Left ventricle myocardium inferior (tissue), 1 donor: ENCODE measurements around the gene DTNB. TPM values are rescaled to one million over a fixed set of nuclear protein-coding genes. Genes with fewer than 3 reads are reported as not detected.
A peak's percentile ranks its signal among the peaks of the same experiment; 100 is the strongest.

Source experiments
- DNase-seq: peaks from one replicate; pipeline ENCODE4 v3.0.0-alpha.2; 2020
- H3K27ac ChIP-seq: fragments of 200-600 bp; replicated peaks from 2 replicates; pipeline ENCODE4 v1.8.0; 2021
- H3K27me3 ChIP-seq: fragments of 200-600 bp; 2 replicates; pipeline ENCODE4 v1.8.0; 2021; ENCODE audit warnings: low read depth
- H3K36me3 ChIP-seq: fragments of 200-600 bp; 2 replicates; pipeline ENCODE4 v1.8.0; 2021
- H3K4me1 ChIP-seq: fragments of 200-600 bp; 2 replicates; pipeline ENCODE4 v1.8.0; 2021
- H3K4me3 ChIP-seq: fragments of 200-600 bp; 2 replicates; pipeline ENCODE4 v1.8.0; 2021; ENCODE audit warnings: mild to moderate bottlenecking, moderate library complexity
- H3K9me3 ChIP-seq: fragments of 200-600 bp; replicated peaks from 2 replicates; pipeline ENCODE4 v1.8.0; 2021
- CTCF ChIP-seq: fragments of 200-600 bp; IDR thresholded peaks from 2 replicates; pipeline ENCODE4 v1.8.0; 2021; ENCODE audit warnings: antibody characterized with exemption, mild to moderate bottlenecking, borderline replicate concordance
- intact Hi-C: fragments of 100-400 bp; cut with micrococcal nuclease; formaldehyde crosslinking; loops from one replicate; pipeline ENCODE4 v1.11.0; 2022
- total RNA-seq: library from RNA; stranded (reverse); fragmentation: NEBNext Ultra II Directional; extraction: Animal tissue kit (Norgen Biotek cat#: 25700); gene quantifications from one replicate; pipeline ENCODE4 v1.2.1, GENCODE V29; 2021
- donor health status: DM: no; HTN: yes; CAD: no; lungs with severe emphysema.

Gene DTNB
- total RNA-seq, 1 donor from 2014 or later = 4.5 TPM

GRCh38 chr2:25362434-25363145 lies 310.8 kb downstream of the DTNB start:
- intact Hi-C loops = no loop called here
- no peak for TF ChIP-seq CTCF
- Histone ChIP-seq H3K9me3 (no peaks in the 10 kb centered on the region), H3K4me1 (peaks cover 13% of the 10 kb centered on the region), H3K4me3 (peak overlapping the region; percentile 57), H3K36me3 (no peaks in the 10 kb centered on the region), H3K27me3 (peaks cover 4% of the 10 kb centered on the region), H3K27ac (peak overlapping the region; percentile 76)
- no peak for DNase-seq

DNA sequence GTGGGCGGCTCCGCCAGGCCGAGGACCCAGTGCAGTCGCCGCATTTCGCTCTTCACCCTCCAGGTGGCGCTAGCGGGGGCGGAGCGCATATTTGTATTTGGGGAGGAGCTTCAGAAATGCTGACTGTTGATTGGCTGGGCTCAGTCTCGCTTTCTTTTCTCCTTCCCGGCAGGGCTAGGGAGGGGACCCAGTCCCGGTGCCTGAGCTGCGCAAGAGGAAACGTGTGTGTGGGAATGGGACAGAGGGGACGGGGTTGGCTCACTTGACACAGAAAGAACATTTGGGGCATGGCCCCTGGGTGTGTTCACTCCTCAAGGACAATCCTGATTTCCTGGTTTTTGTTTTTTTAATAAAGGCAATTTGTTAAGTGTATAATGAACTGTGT lies 311.3 kb downstream of the DTNB start:
- Histone ChIP-seq H3K27me3 (peaks cover 4% of the 10 kb centered on the region), H3K4me1 (peaks cover 13% of the 10 kb centered on the region), H3K36me3 (no peaks in the 10 kb centered on the region), H3K9me3 (no peaks in the 10 kb centered on the region), H3K27ac (peak overlapping the region; percentile 76), H3K4me3 (peak overlapping the region; percentile 57)
- intact Hi-C loops = no loop called here
- TF ChIP-seq CTCF = peak; percentile 99
- peak; percentile 89 for DNase-seq

DNA sequence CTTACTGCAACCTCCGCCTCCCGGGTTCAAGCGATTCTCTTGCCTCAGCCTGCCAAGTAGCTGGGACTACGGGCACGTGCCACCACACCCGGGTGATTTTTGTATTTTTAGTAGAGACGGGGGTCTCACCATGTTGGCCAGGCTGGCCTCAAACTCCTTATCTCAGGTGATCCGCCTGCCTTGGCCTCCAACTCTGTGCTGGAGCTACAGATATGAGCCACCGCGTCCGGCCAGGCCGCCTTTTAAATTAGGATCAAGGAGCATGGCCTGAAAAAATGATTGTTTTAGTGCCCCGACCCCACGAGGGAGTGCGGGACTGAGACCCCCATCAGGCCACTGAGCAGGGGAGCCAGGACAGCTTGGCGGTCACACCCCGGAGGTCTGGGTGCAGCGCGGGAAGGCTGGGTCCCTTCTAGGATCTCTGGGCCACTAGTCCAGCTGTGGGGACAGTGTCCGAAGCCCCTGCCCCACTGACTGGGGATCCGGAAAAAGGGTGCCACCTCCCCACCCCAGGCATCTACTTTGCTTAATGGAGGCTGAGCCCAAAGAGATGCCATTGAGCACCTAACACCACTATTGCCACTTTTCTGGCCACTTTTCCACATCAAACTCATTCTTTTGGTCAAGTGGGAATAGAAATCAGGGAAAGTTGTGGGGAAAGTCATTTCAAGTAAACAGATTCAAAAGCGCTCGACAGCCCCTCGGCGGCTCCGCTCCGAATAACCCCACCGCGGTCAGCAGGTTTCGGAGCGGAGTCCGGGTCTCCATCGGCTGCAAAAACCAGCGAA lies 311.9 kb downstream of the DTNB start:
- Histone ChIP-seq H3K27me3 (peaks cover 4% of the 10 kb centered on the region), H3K9me3 (no peaks in the 10 kb centered on the region), H3K36me3 (no peaks in the 10 kb centered on the region), H3K4me3 (peak overlapping the region; percentile 57), H3K27ac (peak overlapping the region; percentile 76), H3K4me1 (peaks cover 13% of the 10 kb centered on the region)
- intact Hi-C loops = no loop called here
- no peak for DNase-seq
- no peak for TF ChIP-seq CTCF

DNA sequence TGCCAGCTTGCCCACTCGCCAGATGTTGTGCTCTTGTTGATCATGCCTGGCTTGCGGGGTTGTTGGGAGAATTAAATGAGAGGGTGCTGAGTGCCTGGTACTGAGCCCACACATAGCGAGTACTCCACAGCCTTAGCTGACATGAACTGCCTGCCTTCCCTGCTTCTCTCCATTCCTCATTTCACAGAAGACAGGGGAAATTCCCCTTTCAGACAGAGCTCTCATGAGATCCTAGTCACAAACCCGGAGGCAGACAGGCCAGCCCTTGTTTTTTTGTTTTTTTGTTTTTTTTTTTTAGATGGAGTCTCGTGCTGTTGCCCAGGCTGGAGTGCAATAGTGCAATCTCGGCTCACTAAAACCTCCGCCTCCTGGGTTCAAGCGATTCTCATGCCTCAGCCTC lies 314.5 kb downstream of the DTNB start:
- no peak overlapping the region for H3K27ac ChIP-seq
- no peak for DNase-seq
- no peaks in the 10 kb centered on the region for H3K36me3 ChIP-seq
- no peak overlapping the region for H3K4me3 ChIP-seq
- H3K9me3 ChIP-seq = no peaks in the 10 kb centered on the region
- intact Hi-C loops = no loop called here
- H3K4me1 ChIP-seq = peaks cover 13% of the 10 kb centered on the region
- peaks cover 16% of the 10 kb centered on the region for H3K27me3 ChIP-seq
- TF ChIP-seq CTCF = no peak

GRCh38 chr2:25358249-25358815 lies 315.0 kb downstream of the DTNB start:
- intact Hi-C loops = no loop called here
- no peak for TF ChIP-seq CTCF
- H3K36me3 ChIP-seq = no peaks in the 10 kb centered on the region
- no peak for DNase-seq
- peaks cover 16% of the 10 kb centered on the region for H3K27me3 ChIP-seq
- H3K4me3 ChIP-seq = no peak overlapping the region
- H3K27ac ChIP-seq = no peak overlapping the region
- H3K9me3 ChIP-seq = no peaks in the 10 kb centered on the region
- H3K4me1 ChIP-seq = peaks cover 13% of the 10 kb centered on the region
